Measurements from ENCODE around the gene ATP6V0E2.
A peak's percentile ranks its signal among the peaks of the same experiment; 100 is the strongest.

The ATP6V0E2 gene

GRCh38 chr7:149834601-149835000 is 39.2 kb upstream of the ATP6V0E2 start:
- H3K27ac Mint-ChIP-seq, result no peak overlapping the region
- H3K36me3 Mint-ChIP-seq, result no peaks in the 10 kb centered on the region
- no peak overlapping the region for H3K4me3 Mint-ChIP-seq
- no peaks in the 10 kb centered on the region for H3K9me3 Mint-ChIP-seq
- H3K27me3 Mint-ChIP-seq, result peaks cover 2% of the 10 kb centered on the region
- H3K4me1 Mint-ChIP-seq, result peaks cover 15% of the 10 kb centered on the region

- H3K4me1 Mint-ChIP-seq, result peaks cover 30% of the 10 kb centered on the region
- no peak overlapping the region for H3K27ac Mint-ChIP-seq
- peaks cover 2% of the 10 kb centered on the region for H3K27me3 Mint-ChIP-seq
- H3K9me3 Mint-ChIP-seq, result no peaks in the 10 kb centered on the region
- H3K36me3 Mint-ChIP-seq, result peaks cover 1% of the 10 kb centered on the region
- no peak overlapping the region for H3K4me3 Mint-ChIP-seq
These were observed 37.3 kb upstream of the ATP6V0E2 start for GRCh38 chr7:149836434-149836833.

- H3K4me1 Mint-ChIP-seq, result peaks cover 38% of the 10 kb centered on the region
- H3K36me3 Mint-ChIP-seq, result peaks cover 1% of the 10 kb centered on the region
- H3K9me3 Mint-ChIP-seq, result no peaks in the 10 kb centered on the region
- H3K27ac Mint-ChIP-seq, result peak overlapping the region; percentile 92
- H3K4me3 Mint-ChIP-seq, result peak overlapping the region; percentile 91
- H3K27me3 Mint-ChIP-seq, result no peaks in the 10 kb centered on the region
These were observed 36.1 kb upstream of the ATP6V0E2 start for GRCh38 chr7:149837564-149838223.

GRCh38 chr7:149838224-149838991 is 35.4 kb upstream of the ATP6V0E2 start, which contains the start of gene ZNF862:
ZNF862 (plus strand) TSS chr7:149838375; CDS start chr7:149838612, 237 bp downstream.
- peak within 1 kb of the TSS; percentile 91 for H3K4me3 Mint-ChIP-seq
- peaks cover 1% of the 10 kb centered on the region for H3K36me3 Mint-ChIP-seq
- no peaks in the 10 kb centered on the region for H3K9me3 Mint-ChIP-seq
- no peaks in the 10 kb centered on the region for H3K27me3 Mint-ChIP-seq
- peaks cover 39% of the 10 kb centered on the region for H3K4me1 Mint-ChIP-seq
- peak within 1 kb of the TSS; percentile 92 for H3K27ac Mint-ChIP-seq

GRCh38 chr7:149838992-149839408 is 34.8 kb upstream of the ATP6V0E2 start:
- H3K4me1 Mint-ChIP-seq, result peaks cover 43% of the 10 kb centered on the region
- no peaks in the 10 kb centered on the region for H3K9me3 Mint-ChIP-seq
- H3K27ac Mint-ChIP-seq, result peak overlapping the region; percentile 81

GRCh38 chr7:149839933-149840332 is 33.8 kb upstream of the ATP6V0E2 start:
- H3K36me3 Mint-ChIP-seq, result peaks cover 3% of the 10 kb centered on the region
- no peaks in the 10 kb centered on the region for H3K9me3 Mint-ChIP-seq
- peaks cover 51% of the 10 kb centered on the region for H3K4me1 Mint-ChIP-seq
- H3K4me3 Mint-ChIP-seq, result peak overlapping the region; percentile 88
- H3K27ac Mint-ChIP-seq, result no peak overlapping the region
- no peaks in the 10 kb centered on the region for H3K27me3 Mint-ChIP-seq

More at GRCh38 chr7:149838992-149839408, 34.8 kb upstream of the ATP6V0E2 start:
- peak overlapping the region; percentile 88 for H3K4me3 Mint-ChIP-seq
- H3K27me3 Mint-ChIP-seq, result no peaks in the 10 kb centered on the region
- H3K36me3 Mint-ChIP-seq, result peaks cover 1% of the 10 kb centered on the region

GRCh38 chr7:149843566-149843965 is 30.2 kb upstream of the ATP6V0E2 start:
- H3K4me3 Mint-ChIP-seq, result no peak overlapping the region
- H3K4me1 Mint-ChIP-seq, result peaks cover 69% of the 10 kb centered on the region
- H3K36me3 Mint-ChIP-seq, result peaks cover 3% of the 10 kb centered on the region
- no peaks in the 10 kb centered on the region for H3K9me3 Mint-ChIP-seq
- H3K27me3 Mint-ChIP-seq, result no peaks in the 10 kb centered on the region
- no peak overlapping the region for H3K27ac Mint-ChIP-seq

- H3K4me1 Mint-ChIP-seq, result peaks cover 62% of the 10 kb centered on the region
- peaks cover 4% of the 10 kb centered on the region for H3K36me3 Mint-ChIP-seq
- H3K9me3 Mint-ChIP-seq, result no peaks in the 10 kb centered on the region
- H3K27me3 Mint-ChIP-seq, result no peaks in the 10 kb centered on the region
- H3K27ac Mint-ChIP-seq, result no peak overlapping the region
- H3K4me3 Mint-ChIP-seq, result no peak overlapping the region
These were observed 29.3 kb upstream of the ATP6V0E2 start for GRCh38 chr7:149844445-149844844.

- peaks cover 4% of the 10 kb centered on the region for H3K36me3 Mint-ChIP-seq
- H3K4me3 Mint-ChIP-seq, result peak overlapping the region; percentile 30
- no peaks in the 10 kb centered on the region for H3K9me3 Mint-ChIP-seq
- H3K27ac Mint-ChIP-seq, result peak overlapping the region; percentile 36
- H3K4me1 Mint-ChIP-seq, result peaks cover 64% of the 10 kb centered on the region
- H3K27me3 Mint-ChIP-seq, result no peaks in the 10 kb centered on the region
These were observed 28.4 kb upstream of the ATP6V0E2 start for GRCh38 chr7:149845257-149845980.

GRCh38 chr7:149846021-149846420 is 27.7 kb upstream of the ATP6V0E2 start:
- Mint-ChIP-seq H3K36me3 (peaks cover 2% of the 10 kb centered on the region), H3K4me3 (peak overlapping the region; percentile 30), H3K27ac (peak overlapping the region; percentile 19), H3K27me3 (no peaks in the 10 kb centered on the region), H3K4me1 (peaks cover 64% of the 10 kb centered on the region), H3K9me3 (no peaks in the 10 kb centered on the region)

- H3K4me3 Mint-ChIP-seq, result no peak overlapping the region
- H3K27me3 Mint-ChIP-seq, result no peaks in the 10 kb centered on the region
- no peaks in the 10 kb centered on the region for H3K9me3 Mint-ChIP-seq
- peaks cover 59% of the 10 kb centered on the region for H3K4me1 Mint-ChIP-seq
- H3K27ac Mint-ChIP-seq, result peak overlapping the region; percentile 43
- H3K36me3 Mint-ChIP-seq, result peaks cover 2% of the 10 kb centered on the region
These were observed 27.2 kb upstream of the ATP6V0E2 start for GRCh38 chr7:149846436-149847046.

- Mint-ChIP-seq H3K4me3 (no peak overlapping the region), H3K27ac (no peak overlapping the region), H3K4me1 (peaks cover 48% of the 10 kb centered on the region), H3K36me3 (peaks cover 3% of the 10 kb centered on the region), H3K9me3 (no peaks in the 10 kb centered on the region), H3K27me3 (no peaks in the 10 kb centered on the region)
These were observed 24.6 kb upstream of the ATP6V0E2 start for GRCh38 chr7:149849174-149849573.

- Mint-ChIP-seq H3K36me3 (peaks cover 3% of the 10 kb centered on the region), H3K4me3 (no peak overlapping the region), H3K4me1 (peaks cover 50% of the 10 kb centered on the region), H3K27me3 (no peaks in the 10 kb centered on the region), H3K27ac (no peak overlapping the region), H3K9me3 (no peaks in the 10 kb centered on the region)
These were observed 23.7 kb upstream of the ATP6V0E2 start for GRCh38 chr7:149850007-149850594.

GRCh38 chr7:149850716-149851115 is 23.1 kb upstream of the ATP6V0E2 start:
- Mint-ChIP-seq H3K36me3 (peaks cover 3% of the 10 kb centered on the region), H3K4me3 (no peak overlapping the region), H3K27ac (no peak overlapping the region), H3K4me1 (peaks cover 51% of the 10 kb centered on the region), H3K9me3 (no peaks in the 10 kb centered on the region), H3K27me3 (no peaks in the 10 kb centered on the region)

GRCh38 chr7:149851449-149851848 is 22.3 kb upstream of the ATP6V0E2 start:
- H3K4me3 Mint-ChIP-seq, result no peak overlapping the region
- H3K9me3 Mint-ChIP-seq, result no peaks in the 10 kb centered on the region
- H3K27me3 Mint-ChIP-seq, result no peaks in the 10 kb centered on the region
- peaks cover 3% of the 10 kb centered on the region for H3K36me3 Mint-ChIP-seq
- H3K27ac Mint-ChIP-seq, result no peak overlapping the region
- H3K4me1 Mint-ChIP-seq, result peaks cover 51% of the 10 kb centered on the region

Data from activated naive CD4-positive, alpha-beta T cell treated with anti-CD3 and anti-CD28 coated beads, Interleukin-2, amount 50 U/mL, for 24 hours (primary cell).